Cardiac fibroblast (primary cell): ENCODE data around the gene NCKAP5.

ENCODE experiments used
- DNase-seq, 2 donors: peaks; one replicate each; pipeline versions ENCODE4 v3.0.0 to v3.0.0-alpha.2; 2010; ENCODE audit warnings: low read depth in 2 of 2
- H3K4me3 ChIP-seq, 2 donors: replicated peaks in 1 of 2; 1 replicate in 1 of 2; 2 replicates in 1 of 2; pipeline ENCODE4 v1.5.1; 2011; ENCODE audit warnings: low read depth in 2 of 2, low read length in 2 of 2, mild to moderate bottlenecking in 2 of 2, moderate library complexity in 1 of 2
- TF ChIP-seq, protein P1 (sequence below): IDR thresholded peaks from one replicate; pipeline ENCODE4 v1.5.1; 2011; ENCODE audit warnings: low read depth, mild to moderate bottlenecking, low read length, inconsistent platforms

Gene NCKAP5

DNA sequence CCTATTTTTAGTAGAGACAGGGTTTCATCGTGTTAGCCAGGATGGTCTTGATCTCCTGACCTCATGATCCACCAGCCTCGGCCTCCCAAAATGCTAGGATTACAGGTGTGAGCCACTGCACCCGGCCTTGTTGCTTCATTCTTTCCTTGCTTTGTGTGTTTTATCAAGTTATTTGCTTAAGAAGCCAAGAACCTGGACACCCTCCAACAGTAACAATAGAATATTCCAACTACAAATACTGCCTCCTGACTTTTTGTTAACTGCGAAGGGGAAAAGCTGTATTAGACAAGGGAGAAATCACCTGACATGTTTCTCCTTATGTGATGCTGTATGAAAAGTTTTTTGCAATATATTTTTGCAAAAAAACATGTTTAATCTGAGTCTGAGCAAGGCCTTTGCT, 297.2 kb downstream of the NCKAP5 start:
- peak in 1 of 2 donors; percentile 56 for DNase-seq
- H3K4me3 ChIP-seq: no peak overlapping the region
- TF ChIP-seq, protein P1, sequence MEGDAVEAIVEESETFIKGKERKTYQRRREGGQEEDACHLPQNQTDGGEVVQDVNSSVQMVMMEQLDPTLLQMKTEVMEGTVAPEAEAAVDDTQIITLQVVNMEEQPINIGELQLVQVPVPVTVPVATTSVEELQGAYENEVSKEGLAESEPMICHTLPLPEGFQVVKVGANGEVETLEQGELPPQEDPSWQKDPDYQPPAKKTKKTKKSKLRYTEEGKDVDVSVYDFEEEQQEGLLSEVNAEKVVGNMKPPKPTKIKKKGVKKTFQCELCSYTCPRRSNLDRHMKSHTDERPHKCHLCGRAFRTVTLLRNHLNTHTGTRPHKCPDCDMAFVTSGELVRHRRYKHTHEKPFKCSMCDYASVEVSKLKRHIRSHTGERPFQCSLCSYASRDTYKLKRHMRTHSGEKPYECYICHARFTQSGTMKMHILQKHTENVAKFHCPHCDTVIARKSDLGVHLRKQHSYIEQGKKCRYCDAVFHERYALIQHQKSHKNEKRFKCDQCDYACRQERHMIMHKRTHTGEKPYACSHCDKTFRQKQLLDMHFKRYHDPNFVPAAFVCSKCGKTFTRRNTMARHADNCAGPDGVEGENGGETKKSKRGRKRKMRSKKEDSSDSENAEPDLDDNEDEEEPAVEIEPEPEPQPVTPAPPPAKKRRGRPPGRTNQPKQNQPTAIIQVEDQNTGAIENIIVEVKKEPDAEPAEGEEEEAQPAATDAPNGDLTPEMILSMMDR: no peak

DNA sequence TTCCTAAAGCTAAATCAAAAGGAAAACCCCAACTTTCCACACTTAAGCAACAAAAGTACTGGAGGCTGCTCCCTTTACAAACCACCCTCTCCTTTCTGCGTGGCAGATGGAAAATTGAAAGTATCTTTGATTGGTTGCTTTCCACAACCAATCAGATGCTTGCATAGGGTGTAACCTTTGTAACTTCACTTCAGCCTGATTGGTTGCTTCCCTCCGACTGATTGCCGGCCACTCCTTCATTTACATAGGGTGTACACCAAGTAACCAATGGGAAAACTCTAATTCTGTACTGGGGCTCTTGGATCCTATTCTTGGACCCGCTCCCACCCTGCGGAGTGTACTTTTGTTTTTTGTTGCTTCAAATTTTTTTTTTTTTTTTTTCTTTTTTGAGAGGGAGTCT, 297.7 kb downstream of the NCKAP5 start:
- no peak overlapping the region for H3K4me3 ChIP-seq
- TF ChIP-seq, protein P1: no peak
- DNase-seq: no peak

DNA sequence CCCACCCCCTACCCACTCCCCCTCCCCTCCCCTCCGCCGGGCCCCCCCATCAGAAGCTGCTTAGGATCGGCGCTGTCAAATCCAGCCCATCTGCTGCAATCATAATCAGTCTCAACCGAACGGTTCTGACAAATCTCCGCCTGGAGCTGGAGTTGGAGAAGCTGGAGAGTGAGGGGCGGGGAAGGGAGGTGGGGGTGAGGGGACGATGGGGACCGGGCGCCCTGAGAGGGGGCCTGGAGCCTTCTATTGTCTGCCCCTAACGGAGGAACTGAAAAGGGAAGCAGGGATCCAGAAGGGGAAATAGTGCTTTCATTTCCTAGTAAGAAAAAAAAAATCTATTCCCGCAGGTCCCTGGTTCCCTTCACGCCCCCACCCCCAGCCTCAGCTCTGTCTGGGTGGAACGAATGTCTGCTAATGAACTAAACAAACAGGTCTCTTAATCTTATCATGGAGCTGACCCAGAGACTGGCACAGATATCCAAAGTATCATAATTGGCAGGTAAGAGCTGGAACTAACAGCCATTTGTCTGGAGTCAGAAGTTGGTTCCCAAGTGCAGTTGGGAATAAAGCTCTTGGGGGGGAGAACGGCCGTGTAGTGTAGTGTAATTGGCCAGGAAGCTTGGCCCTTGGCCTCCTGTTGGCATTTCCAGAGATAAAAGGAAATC, 301.2 kb downstream of the NCKAP5 start:
- TF ChIP-seq, protein P1: no peak
- DNase-seq: no peak
- H3K4me3 ChIP-seq: peak overlapping the region in 1 of 2 donors; percentile 61

DNA sequence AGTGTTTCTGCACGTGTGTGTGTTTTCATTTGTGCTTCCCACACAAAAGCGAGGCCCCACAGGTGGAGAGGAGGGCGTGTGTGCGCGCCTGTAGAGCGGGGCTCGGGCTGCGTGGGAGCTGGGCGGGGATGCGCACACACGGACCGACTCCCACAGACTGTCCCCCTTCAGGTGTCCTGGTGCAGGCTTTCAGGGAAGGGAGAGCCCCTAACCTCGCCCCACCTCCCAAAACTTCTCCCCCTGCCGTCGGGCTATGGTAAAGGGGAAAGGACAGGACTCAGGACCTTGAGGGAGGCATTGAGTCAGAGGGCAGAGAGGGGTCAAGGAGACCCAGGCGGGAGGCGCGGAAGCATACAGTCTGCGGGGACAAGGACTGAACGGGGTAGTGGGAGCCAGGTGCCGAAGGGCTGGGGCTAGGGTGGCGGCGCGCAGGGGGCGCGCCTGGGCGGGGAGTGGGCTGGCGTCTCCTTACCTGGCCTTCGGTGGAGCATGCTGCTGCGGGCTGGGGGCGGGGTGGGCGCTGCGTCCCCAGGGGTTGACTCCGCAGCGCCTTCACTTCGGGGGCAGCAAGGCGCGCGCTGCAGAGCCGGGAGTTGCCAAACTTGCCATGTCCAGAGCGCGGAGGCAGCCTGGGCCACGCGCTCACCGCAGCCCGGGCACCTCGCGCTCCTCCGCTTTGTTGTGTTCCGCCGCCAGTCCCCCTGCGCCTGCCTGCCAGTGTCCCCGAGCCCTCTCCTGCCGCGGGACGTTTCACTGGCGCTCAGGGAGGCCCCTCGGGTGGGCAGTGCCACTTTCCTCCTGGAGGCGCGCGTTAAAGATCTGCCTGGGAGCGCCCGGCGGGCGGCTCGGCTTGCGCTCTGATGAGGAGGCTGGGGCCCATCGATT, 302.0 kb downstream of the NCKAP5 start:
- DNase-seq: peak in 1 of 2 donors; percentile 48
- peak overlapping the region; percentile 13 to 61 for H3K4me3 ChIP-seq
- TF ChIP-seq, protein P1: peak; percentile 14

DNA sequence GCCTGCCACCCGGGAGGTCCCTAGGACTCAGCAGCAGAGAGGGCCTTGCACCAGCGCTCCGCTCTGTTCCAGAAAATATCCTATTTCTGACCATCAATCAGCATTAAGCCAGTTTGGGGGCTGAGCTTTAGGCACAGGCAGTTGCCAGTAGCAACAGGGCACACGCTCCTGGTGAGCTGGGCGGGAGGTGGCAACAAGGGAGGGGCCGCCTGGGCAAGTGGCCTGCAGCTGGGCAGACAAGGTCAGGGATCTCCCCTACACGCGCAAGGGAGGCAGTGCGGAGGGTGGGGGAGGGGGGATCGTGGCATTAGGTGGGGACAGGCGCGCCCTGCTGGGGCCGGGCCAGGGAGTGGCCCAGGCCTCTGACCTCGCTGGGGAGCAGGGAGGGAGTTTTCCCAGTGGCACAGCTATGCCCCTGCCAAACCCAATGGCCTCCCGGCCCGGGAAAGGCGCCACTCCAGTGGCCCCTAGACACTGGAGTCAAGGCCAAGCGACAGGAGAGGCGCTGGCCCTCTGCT, 302.8 kb downstream of the NCKAP5 start:
- no peak for DNase-seq
- peak overlapping the region in 1 of 2 donors; percentile 61 for H3K4me3 ChIP-seq
- TF ChIP-seq, protein P1: no peak

DNA sequence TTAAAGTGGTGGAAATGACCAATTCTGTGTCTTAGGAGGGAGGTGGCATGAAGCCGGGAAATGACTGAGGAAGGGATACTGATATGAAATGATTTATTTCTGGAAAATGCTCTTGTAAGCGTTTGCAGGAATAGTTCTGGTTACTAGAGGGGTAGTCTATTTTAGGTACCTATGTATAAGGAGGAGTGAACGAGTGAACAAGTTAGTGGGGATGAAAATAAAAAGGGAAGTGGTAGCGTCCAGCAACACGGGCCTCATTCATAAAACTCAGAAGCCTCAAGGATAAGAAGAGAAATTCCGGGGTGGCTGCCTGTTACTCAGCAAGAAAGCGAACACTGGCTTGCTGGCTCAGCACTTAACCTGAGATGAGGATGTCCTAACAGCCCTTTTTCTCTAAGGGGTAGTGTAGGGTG, 303.3 kb downstream of the NCKAP5 start:
- TF ChIP-seq, protein P1: no peak
- DNase-seq: peak in 1 of 2 donors; percentile 30
- no peak overlapping the region for H3K4me3 ChIP-seq
